H1 (cell line): ENCODE data around the gene BCL2. TPM values are rescaled to one million over a fixed set of nuclear protein-coding genes. Genes with fewer than 3 reads are reported as not detected.

Source experiments
- ATF2 ChIP-seq: IDR thresholded peaks from 2 replicates; pipeline ENCODE4 v1.6.1; 2012; ENCODE audit warnings: low read length, inconsistent platforms
- ATF3 ChIP-seq: IDR thresholded peaks from 2 replicates; pipeline ENCODE4 v1.6.1; 2011; ENCODE audit warnings: low read depth, mild to moderate bottlenecking, low read length; ENCODE audit not compliant: insufficient read depth
- KDM5A ChIP-seq: fragments of 200-600 bp; IDR thresholded peaks from 2 replicates; pipeline ENCODE4 v1.7.1; 2012; ENCODE audit warnings: mild to moderate bottlenecking, low read length, inconsistent platforms, mixed read lengths
- NRF1 ChIP-seq: IDR thresholded peaks from 2 replicates; pipeline ENCODE4 v1.6.1; 2011; ENCODE audit warnings: mild to moderate bottlenecking, low read depth, low read length, improper control_type of control experiment
- RXRA ChIP-seq: IDR thresholded peaks from 2 replicates; pipeline ENCODE4 v1.6.1; 2011; ENCODE audit warnings: low read depth, mild to moderate bottlenecking, low read length, moderate library complexity; ENCODE audit not compliant: insufficient read depth
- SIX5 ChIP-seq: IDR thresholded peaks from 2 replicates; pipeline ENCODE4 v1.6.1; 2011; ENCODE audit warnings: mild to moderate bottlenecking, low read depth, low read length
- SP4 ChIP-seq: IDR thresholded peaks from 2 replicates; pipeline ENCODE4 v1.6.1; 2012; ENCODE audit warnings: low read length, inconsistent platforms
- polyA plus RNA-seq, 7 experiments: library from polyadenylated mRNA; depleted of rRNA in 3 of 7; stranded (reverse) in 5 of 7; unstranded in 2 of 7; fragments of >200 nt in 5 of 7; fragments of 200-250 nt in 2 of 7; gene quantifications; 1 replicate in 5 of 7; 2 replicates in 1 of 7; 4 replicates in 1 of 7; pipeline versions ENCODE4 v1.2.1 to v1.2.3, GENCODE V29; 2011 to 2013; ENCODE audit warnings: missing spikeins in 2 of 7, mixed read lengths in 2 of 7
- total RNA-seq: library from RNA; stranded (reverse); fragmentation: NEBNext Ultra II Directional; extraction: Animal tissue kit (Norgen Biotek cat#: 25700); gene quantifications from 2 replicates; pipeline ENCODE4 v1.2.1, GENCODE V29; 2021
- TF ChIP-seq, protein P1 (sequence below): fragments of 300-600 bp; sonication (generic); IDR thresholded peaks from 2 replicates; pipeline ENCODE4 v1.7.1; 2012; ENCODE audit warnings: low read length, moderate library complexity, mild to moderate bottlenecking, inconsistent platforms; ENCODE audit not compliant: insufficient replicate concordance

Gene BCL2
- total and polyA plus RNA-seq, 2 of the 8 experiments (the other 6 are each of a cell fraction or from before 2014, with no cell fraction given), result 0.59 to 4.5 TPM

DNA sequence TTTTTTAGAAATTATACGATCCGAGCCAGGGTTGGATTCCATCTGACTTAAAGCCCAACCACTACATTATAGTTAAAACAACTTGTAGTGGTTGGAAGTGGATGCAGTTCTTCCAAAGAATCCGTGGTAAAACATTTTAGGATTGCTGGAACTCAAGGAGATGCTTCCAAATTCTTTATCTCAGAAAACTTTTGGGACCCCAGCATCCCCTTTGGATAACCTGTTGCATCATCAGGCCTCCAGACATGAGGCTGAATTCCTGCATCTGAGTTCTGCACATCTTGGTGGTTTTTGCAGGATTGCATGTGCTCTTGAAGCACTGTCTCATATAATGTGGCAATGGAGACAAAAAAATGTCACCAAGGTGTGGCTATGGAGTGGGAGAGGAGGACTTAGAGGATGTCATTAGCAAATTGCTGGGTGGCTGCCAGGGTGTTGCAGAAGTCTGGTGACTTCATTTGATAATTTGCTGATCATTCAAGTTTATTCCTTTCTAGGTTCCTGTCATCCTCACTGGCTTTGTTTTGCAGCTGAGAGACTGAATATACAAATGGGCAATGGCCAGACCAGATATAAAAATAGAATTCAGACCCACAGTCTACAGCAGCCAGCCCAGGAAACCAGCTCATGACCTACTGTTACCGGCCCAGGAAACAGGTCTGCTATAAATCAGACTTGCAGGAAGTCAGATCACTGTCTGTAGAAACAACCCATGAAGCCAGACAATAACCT, 207.7 kb downstream of the BCL2 start (continued):
- TF ChIP-seq, protein P1, sequence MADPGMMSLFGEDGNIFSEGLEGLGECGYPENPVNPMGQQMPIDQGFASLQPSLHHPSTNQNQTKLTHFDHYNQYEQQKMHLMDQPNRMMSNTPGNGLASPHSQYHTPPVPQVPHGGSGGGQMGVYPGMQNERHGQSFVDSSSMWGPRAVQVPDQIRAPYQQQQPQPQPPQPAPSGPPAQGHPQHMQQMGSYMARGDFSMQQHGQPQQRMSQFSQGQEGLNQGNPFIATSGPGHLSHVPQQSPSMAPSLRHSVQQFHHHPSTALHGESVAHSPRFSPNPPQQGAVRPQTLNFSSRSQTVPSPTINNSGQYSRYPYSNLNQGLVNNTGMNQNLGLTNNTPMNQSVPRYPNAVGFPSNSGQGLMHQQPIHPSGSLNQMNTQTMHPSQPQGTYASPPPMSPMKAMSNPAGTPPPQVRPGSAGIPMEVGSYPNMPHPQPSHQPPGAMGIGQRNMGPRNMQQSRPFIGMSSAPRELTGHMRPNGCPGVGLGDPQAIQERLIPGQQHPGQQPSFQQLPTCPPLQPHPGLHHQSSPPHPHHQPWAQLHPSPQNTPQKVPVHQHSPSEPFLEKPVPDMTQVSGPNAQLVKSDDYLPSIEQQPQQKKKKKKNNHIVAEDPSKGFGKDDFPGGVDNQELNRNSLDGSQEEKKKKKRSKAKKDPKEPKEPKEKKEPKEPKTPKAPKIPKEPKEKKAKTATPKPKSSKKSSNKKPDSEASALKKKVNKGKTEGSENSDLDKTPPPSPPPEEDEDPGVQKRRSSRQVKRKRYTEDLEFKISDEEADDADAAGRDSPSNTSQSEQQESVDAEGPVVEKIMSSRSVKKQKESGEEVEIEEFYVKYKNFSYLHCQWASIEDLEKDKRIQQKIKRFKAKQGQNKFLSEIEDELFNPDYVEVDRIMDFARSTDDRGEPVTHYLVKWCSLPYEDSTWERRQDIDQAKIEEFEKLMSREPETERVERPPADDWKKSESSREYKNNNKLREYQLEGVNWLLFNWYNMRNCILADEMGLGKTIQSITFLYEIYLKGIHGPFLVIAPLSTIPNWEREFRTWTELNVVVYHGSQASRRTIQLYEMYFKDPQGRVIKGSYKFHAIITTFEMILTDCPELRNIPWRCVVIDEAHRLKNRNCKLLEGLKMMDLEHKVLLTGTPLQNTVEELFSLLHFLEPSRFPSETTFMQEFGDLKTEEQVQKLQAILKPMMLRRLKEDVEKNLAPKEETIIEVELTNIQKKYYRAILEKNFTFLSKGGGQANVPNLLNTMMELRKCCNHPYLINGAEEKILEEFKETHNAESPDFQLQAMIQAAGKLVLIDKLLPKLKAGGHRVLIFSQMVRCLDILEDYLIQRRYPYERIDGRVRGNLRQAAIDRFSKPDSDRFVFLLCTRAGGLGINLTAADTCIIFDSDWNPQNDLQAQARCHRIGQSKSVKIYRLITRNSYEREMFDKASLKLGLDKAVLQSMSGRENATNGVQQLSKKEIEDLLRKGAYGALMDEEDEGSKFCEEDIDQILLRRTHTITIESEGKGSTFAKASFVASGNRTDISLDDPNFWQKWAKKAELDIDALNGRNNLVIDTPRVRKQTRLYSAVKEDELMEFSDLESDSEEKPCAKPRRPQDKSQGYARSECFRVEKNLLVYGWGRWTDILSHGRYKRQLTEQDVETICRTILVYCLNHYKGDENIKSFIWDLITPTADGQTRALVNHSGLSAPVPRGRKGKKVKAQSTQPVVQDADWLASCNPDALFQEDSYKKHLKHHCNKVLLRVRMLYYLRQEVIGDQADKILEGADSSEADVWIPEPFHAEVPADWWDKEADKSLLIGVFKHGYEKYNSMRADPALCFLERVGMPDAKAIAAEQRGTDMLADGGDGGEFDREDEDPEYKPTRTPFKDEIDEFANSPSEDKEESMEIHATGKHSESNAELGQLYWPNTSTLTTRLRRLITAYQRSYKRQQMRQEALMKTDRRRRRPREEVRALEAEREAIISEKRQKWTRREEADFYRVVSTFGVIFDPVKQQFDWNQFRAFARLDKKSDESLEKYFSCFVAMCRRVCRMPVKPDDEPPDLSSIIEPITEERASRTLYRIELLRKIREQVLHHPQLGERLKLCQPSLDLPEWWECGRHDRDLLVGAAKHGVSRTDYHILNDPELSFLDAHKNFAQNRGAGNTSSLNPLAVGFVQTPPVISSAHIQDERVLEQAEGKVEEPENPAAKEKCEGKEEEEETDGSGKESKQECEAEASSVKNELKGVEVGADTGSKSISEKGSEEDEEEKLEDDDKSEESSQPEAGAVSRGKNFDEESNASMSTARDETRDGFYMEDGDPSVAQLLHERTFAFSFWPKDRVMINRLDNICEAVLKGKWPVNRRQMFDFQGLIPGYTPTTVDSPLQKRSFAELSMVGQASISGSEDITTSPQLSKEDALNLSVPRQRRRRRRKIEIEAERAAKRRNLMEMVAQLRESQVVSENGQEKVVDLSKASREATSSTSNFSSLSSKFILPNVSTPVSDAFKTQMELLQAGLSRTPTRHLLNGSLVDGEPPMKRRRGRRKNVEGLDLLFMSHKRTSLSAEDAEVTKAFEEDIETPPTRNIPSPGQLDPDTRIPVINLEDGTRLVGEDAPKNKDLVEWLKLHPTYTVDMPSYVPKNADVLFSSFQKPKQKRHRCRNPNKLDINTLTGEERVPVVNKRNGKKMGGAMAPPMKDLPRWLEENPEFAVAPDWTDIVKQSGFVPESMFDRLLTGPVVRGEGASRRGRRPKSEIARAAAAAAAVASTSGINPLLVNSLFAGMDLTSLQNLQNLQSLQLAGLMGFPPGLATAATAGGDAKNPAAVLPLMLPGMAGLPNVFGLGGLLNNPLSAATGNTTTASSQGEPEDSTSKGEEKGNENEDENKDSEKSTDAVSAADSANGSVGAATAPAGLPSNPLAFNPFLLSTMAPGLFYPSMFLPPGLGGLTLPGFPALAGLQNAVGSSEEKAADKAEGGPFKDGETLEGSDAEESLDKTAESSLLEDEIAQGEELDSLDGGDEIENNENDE, result no peak
- TF ChIP-seq KDM5A (no peak), ATF3 (no peak), RXRA (no peak), NRF1 (no peak), ATF2 (no peak), SP4 (no peak), SIX5 (no peak)
- TF ChIP-seq, all 59 proteins: peak for 0
